HK-2 (cell line): ENCODE measurements around the gene CENPVL1.
A peak's percentile ranks its signal among the peaks of the same experiment; 100 is the strongest.
"Not testable (repeated sequence)": the region's sequence is repeated elsewhere in the genome, so short reads cannot be mapped to it uniquely, and the experiment has no call there.

Source experiments
- DNase-seq: peaks from one replicate; pipeline ENCODE4 v3.0.0-alpha.2; 2018; ENCODE audit not compliant: unreplicated experiment

CENPVL1 gene

GRCh38 chrX:51710277-51711164 is at the start of gene CENPVL1:
Gene CENPVL1, plus strand, starts transcription at chrX:51710512. Its CDS starts 0 bp downstream, at chrX:51710512.
- DNase-seq = not testable (repeated sequence)

- DNase-seq = no peak
These were observed 44.3 kb upstream of the CENPVL1 start for GRCh38 chrX:51665981-51666380.

DNA sequence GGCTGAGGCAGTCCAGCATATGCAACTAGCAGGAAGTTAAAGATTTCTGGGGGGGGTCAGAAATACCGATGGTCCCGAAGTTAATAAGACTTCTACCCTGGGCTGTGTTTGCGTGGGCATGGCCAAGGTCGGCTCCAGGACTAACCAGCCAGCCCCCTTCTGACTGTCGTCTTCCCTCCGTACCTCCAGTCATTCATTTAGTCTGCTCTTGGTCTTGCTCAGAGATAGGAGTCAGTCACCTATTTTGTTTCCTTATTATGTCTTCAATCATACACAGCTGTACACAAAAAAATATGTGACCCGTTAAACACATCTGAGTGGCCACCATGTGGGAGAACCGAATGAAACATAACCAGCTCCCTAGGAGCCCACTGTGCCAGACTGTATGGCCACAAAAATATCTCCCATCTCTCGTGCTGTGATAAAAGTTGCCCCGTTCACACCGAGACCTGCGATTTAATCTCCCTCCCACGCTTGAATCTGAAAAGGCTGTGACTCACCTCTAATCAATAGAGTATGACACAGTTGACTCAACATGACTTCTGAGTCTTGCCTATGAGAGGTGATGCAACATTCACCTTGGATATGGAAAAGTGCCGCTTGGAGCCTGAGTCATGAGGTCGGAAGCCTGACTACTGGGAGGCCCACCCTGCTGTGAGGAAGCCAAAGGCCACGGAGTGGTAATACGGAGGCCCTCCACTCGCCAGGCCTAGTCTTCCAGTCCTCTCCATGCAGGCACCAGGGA is 30.5 kb upstream of the CENPVL1 start:
- not testable (repeated sequence) for DNase-seq

- DNase-seq = not testable (repeated sequence)
These were observed 28.2 kb upstream of the CENPVL1 start for GRCh38 chrX:51681808-51682719.

- DNase-seq = not testable (repeated sequence)
These were observed 27.6 kb upstream of the CENPVL1 start, which contains the start of gene CENPVL2 for GRCh38 chrX:51682720-51683062. Gene CENPVL2, minus strand, starts transcription at chrX:51682831. Its CDS starts 0 bp downstream, at chrX:51682831.

GRCh38 chrX:51694254-51694653 is 16.1 kb upstream of the CENPVL1 start:
- no peak for DNase-seq

- no peak for DNase-seq
These were observed 12.9 kb upstream of the CENPVL1 start for GRCh38 chrX:51697397-51697796.

GRCh38 chrX:51712943-51713647 is 2.8 kb downstream of the CENPVL1 start:
- DNase-seq = not testable (repeated sequence)

DNA sequence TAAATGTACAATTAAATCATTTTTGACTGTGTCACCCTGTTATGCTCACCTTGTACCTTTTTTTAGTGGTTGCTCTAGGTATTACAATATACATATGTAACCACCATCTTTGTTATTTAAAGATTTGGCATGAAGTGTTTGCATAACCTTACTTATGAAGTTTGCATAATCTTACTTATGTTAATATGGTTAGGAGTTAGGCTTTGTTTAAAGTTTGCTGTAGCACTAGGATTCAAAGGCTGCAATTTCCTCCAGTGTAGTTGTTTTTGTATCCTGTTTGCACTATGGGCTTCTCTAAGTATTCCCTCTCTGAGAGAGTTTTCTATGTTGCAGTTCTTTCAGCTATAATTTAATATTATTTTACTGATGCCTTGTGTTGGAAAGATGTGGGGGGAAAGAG is 17.9 kb downstream of the CENPVL1 start:
- DNase-seq = no peak

DNA sequence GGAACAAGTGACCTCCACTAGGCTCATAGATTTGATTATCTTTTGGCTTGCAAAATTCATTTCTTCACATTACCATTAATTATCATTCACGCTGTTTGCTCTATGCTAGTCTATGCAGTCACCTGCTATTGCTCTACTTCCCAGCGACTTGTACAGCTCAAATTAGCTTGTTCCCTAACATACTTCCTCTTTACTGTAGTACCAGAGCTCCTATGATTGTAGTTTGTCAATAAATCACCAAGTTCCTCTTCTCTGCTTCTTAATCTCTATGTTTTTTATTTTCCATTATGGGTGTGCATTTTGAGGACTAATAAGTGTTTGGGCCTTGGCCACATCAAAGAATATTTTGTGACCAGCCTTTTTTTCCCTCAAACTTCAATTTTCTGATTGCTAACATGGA is 26.8 kb downstream of the CENPVL1 start:
- DNase-seq = no peak

GRCh38 chrX:51742586-51742985 is 32.3 kb downstream of the CENPVL1 start:
- no peak for DNase-seq

GRCh38 chrX:51743179-51743957 is 33.1 kb downstream of the CENPVL1 start, which contains the start of gene GSPT2:
Gene GSPT2, plus strand, starts transcription at chrX:51743442. Its CDS starts 185 bp downstream, at chrX:51743627.
- DNase-seq = peak; percentile 57

DNA sequence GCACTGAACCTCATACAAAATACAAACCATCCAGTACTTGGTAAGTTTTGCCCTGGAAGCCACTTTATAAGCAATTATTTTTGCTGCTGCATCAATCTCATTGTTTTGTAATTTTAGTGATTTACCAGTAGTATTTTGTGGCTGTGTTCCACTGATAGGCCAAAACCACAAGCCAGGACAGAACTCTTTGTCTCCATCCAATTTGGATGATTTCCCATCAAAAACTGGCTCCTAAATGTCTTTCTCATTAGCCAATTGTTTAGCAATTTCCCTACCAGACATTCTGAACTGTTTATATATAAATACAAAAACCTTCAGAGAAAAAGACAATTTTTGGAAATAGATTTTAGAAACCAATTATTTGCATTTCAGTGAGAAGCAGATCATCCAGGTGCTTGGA is 37.4 kb downstream of the CENPVL1 start:
- no peak for DNase-seq

DNA sequence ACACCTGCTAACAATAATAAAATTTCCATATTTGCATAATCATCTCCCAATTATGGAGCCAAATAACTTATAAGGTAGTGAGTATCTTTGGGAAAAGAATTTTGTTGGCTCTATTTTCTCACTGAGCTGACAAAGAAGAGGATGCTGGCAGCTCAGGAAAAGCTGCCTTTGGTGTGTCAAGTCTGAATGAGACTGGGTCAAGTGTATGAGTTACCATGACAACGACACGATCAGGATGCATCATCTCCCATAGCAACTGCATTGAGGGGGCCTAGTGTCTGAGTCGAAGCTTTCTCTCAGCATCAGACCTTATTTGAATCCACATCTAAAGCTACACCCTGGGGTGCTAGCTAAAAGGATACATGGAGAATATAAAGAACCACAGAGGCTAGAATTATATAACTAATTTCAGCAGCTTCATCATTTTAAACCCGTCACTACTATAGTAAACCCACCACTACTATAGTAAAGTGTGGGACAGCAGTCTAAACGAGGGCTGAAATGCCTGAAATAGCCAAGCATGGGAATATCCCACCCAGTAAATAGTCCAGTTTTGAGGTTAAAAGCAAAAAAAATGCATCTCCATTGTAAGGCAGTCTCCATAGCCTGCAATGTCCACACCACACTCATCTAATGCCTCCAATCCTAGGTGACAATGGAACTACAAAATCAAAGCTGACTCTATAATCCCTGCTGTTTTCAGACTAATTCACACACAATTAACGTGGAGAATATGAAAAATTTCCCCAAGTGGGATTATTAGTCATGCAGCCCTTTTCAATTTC is 48.9 kb downstream of the CENPVL1 start:
- no peak for DNase-seq

DNA sequence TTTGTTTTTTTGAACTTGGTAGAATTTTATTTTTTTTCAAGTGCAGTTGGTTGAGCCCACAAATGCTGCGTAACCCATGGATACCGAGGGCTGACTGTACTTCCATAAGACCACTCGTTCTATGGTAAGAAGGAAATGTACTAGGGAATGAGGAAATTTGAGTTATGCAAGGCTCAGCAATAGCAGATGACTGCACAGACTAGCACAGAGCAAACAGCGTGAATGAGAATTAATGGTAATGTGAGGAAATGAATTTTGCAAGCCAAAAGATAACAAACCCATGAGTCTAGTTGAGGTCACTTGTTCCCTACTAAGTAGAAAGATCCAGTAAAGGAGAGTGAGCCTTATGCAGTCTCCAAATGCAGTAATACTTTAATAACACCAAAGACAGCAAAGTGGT is 50.3 kb downstream of the CENPVL1 start:
- no peak for DNase-seq
